ENCODE measurements around the gene EGR1.
"Not testable (repeated sequence)": the region's sequence is repeated elsewhere in the genome, so short reads cannot be mapped to it uniquely, and the experiment has no call there.

The EGR1 gene

DNA sequence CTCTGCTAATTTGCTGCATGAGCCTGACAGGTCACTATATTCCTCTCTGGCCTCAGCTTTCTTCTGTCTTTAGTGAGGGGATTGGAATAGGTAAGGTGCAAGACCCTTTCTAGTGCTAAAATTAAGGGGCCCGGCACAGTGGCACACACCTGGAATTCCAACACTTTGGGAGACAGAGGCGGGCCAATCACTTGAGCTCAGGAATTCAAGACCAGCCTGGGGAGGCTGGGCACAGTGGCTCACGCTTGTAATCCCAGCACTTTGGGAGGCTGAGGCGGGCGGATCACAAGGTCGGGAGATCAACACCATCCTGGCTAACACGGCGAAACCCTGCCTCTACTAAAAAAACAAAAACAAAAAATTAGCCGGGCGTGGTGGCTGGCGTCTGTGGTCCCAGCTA is 37.2 kb downstream of the EGR1 start:
- Histone ChIP-seq H3K27me3 (ENCODE audit: low read depth, low read length) (no peaks in the 10 kb centered on the region), H3K36me3 (ENCODE audit: control insufficient read depth in 1 of 2, insufficient read depth in 2 of 2, low read length in 2 of 2) (peaks cover 3 to 9% of the 10 kb centered on the region in 2 donors), H3K27ac (ENCODE audit: low read length) (no peak overlapping the region), H3K4me1 (ENCODE audit: control insufficient read depth in 1 of 2, insufficient read depth in 2 of 2, low read length in 2 of 2) (peaks cover 8 to 18% of the 10 kb centered on the region in 2 donors), H3K9me3 (ENCODE audit: control insufficient read depth in 1 of 2, low read length in 2 of 2) (no peaks in the 10 kb centered on the region), H3K4me3 (ENCODE audit: low read depth in 1 of 2, low read length in 2 of 2) (no peak overlapping the region)

DNA sequence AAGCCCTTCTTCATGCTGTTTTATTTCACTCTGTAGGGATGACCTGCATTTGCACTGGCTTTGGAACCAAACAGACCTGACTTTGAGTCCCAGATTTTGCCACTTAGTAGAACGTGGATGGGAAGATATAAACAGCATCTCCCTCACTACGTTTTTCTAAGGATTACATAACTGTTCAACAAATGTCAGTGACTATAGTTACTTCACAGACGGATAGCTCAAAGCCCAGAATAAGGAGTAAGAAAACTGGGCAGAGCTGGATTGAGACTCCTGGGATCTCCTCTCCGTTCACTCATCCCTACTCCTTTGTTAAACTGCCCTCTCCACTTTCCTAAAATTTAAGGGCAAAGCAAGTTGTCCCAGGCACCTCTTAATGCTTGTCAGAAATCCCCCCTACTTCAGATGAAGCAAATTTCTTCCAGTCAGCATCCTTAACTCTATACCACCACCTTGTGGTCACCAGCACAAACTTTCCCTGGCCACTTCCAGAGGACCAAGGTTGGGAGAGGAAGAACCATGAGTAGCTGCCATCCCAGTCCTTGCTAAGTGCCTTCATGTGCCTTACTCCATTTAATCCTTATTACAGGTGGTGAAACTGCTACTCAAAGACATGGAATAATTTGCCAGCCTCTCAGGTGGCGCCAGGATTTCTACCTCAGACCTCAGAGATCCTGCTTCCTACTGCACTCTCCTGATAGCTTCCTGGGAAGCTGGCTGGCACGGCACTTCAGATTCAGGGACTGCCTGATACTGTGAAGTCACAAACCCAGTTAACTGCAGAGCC is 38.4 kb downstream of the EGR1 start:
- Histone ChIP-seq H3K36me3 (ENCODE audit: control insufficient read depth in 1 of 2, insufficient read depth in 2 of 2, low read length in 2 of 2) (peaks cover 13 to 21% of the 10 kb centered on the region in 2 donors), H3K4me3 (ENCODE audit: low read depth in 1 of 2, low read length in 2 of 2) (no peak overlapping the region), H3K9me3 (ENCODE audit: control insufficient read depth in 1 of 2, low read length in 2 of 2) (no peaks in the 10 kb centered on the region), H3K27me3 (ENCODE audit: low read depth, low read length) (no peaks in the 10 kb centered on the region), H3K4me1 (ENCODE audit: control insufficient read depth in 1 of 2, insufficient read depth in 2 of 2, low read length in 2 of 2) (peaks cover 8 to 18% of the 10 kb centered on the region in 2 donors), H3K27ac (ENCODE audit: low read length) (no peak overlapping the region)

DNA sequence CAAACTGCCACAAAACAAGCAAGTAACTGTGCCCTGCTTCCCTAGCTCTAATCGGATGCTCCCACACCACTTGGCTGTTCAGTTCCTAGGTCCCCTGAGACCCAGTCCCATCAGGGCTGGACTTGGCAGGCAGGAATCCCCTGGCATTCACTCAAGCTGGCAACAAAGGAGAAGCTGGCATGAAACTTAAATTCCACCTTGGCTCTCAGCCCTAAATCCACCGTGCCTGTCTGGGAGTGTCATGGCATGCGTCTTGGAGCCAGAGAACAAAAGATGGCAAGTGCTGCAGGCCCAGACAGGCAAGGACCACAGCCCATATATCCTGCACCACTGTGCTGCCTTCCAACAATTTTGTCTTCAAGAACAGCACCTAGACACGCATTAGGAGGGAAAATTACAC is 39.5 kb downstream of the EGR1 start:
- Histone ChIP-seq H3K27me3 (ENCODE audit: low read depth, low read length) (no peaks in the 10 kb centered on the region), H3K4me1 (ENCODE audit: control insufficient read depth in 1 of 2, insufficient read depth in 2 of 2, low read length in 2 of 2) (peaks cover 8 to 18% of the 10 kb centered on the region in 2 donors), H3K36me3 (ENCODE audit: control insufficient read depth in 1 of 2, insufficient read depth in 2 of 2, low read length in 2 of 2) (peaks cover 19 to 28% of the 10 kb centered on the region in 2 donors), H3K9me3 (ENCODE audit: control insufficient read depth in 1 of 2, low read length in 2 of 2) (no peaks in the 10 kb centered on the region), H3K27ac (ENCODE audit: low read length) (no peak overlapping the region), H3K4me3 (ENCODE audit: low read depth in 1 of 2, low read length in 2 of 2) (no peak overlapping the region)

DNA sequence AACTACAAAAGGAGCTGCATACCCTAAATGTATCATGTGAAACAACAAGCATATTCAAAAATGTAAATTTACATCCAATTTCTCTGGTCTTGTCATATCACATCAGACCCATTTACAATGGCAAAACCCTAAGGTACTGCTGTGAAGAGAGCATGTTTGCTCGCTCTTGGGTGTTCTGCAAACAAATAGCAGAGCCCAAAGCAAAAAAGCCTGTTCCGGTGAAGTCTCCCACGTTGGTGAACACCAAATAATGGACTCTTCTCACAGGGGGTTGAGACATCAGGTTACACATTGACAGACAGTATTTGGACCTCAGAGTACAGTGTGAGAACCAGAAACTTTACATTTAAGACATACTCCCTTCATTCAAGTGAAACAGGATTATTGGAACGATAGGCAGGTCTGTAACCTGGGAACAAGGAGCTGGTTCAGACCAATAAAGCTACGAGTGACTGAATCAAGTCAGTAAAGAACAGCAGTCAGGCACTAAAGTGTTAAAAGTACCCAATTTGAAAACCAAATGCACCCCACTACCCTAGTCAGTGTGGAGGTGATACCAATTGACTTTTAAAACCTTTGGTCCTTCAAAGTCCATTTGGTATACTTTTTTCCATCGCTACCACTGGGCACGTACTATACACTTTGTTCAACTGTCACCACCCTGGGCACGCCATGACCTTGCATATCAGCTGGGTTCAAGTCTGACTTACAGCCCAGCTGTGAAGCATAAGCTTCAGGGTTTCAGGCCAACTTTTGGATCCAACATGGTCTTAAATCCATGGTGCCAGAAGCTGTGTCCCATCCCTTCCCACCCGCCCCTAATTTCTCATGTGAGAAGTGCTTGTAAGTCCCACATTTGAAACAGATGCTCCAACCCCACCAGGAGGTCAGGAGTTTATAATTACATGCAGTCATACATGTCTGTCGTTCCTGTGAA is 41.4 kb downstream of the EGR1 start:
- Histone ChIP-seq H3K4me1 (ENCODE audit: control insufficient read depth in 1 of 2, insufficient read depth in 2 of 2, low read length in 2 of 2) (peaks cover 8 to 18% of the 10 kb centered on the region in 2 donors), H3K4me3 (ENCODE audit: low read depth in 1 of 2, low read length in 2 of 2) (no peak overlapping the region), H3K27ac (ENCODE audit: low read length) (no peak overlapping the region), H3K27me3 (ENCODE audit: low read depth, low read length) (no peaks in the 10 kb centered on the region), H3K9me3 (ENCODE audit: control insufficient read depth in 1 of 2, low read length in 2 of 2) (no peaks in the 10 kb centered on the region), H3K36me3 (ENCODE audit: control insufficient read depth in 1 of 2, insufficient read depth in 2 of 2, low read length in 2 of 2) (peaks cover 29 to 41% of the 10 kb centered on the region in 2 donors)

DNA sequence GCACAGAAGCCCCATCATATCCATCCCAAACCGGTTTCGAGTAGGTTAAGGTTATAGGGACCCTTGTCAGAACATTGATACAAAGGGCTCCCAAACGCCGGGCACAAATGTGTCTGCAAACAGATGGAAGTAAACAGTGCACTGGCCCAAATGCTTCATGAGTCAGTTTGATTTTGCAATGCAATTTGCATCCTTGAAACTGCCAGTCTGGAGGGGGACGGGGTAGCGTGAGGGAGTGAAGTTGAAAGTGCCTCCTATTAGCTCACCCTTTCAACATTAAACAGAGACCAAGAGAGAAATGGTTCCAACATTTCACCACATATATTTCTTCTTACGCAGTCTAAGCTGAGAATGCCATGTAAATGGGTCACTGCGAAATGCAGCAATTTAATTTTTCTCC is 42.2 kb downstream of the EGR1 start:
- H3K27ac ChIP-seq (ENCODE audit: low read length); H3K4me3 ChIP-seq (ENCODE audit: low read depth in 1 of 2, low read length in 2 of 2); H3K9me3 ChIP-seq (ENCODE audit: control insufficient read depth in 1 of 2, low read length in 2 of 2); H3K27me3 ChIP-seq (ENCODE audit: low read depth, low read length): not testable (repeated sequence)
- peaks cover 8 to 18% of the 10 kb centered on the region in 2 donors for H3K4me1 ChIP-seq (ENCODE audit: control insufficient read depth in 1 of 2, insufficient read depth in 2 of 2, low read length in 2 of 2)
- peaks cover 33 to 43% of the 10 kb centered on the region in 2 donors for H3K36me3 ChIP-seq (ENCODE audit: control insufficient read depth in 1 of 2, insufficient read depth in 2 of 2, low read length in 2 of 2)

DNA sequence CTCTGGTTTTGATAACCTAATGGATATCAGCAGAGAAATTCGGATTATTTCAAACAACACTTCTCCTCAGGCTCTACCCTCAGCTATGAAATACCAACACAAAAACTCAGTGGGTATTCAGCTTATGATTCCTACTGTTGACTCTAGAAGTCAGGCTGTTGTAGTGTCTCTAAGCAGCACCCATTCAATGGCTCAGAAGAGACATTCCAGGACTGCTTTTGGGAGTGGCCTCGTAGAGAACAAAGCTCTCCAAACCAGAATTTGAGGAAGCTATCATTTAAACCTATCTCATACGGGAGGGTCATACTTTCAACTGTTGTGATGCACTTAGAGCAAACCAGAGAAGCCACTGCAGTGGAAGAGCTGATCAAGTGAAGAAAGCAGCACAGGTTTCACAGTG is 43.7 kb downstream of the EGR1 start:
- Histone ChIP-seq H3K36me3 (ENCODE audit: control insufficient read depth in 1 of 2, insufficient read depth in 2 of 2, low read length in 2 of 2) (peaks cover 42 to 52% of the 10 kb centered on the region in 2 donors), H3K27ac (ENCODE audit: low read length) (no peak overlapping the region), H3K4me3 (ENCODE audit: low read depth in 1 of 2, low read length in 2 of 2) (no peak overlapping the region), H3K4me1 (ENCODE audit: control insufficient read depth in 1 of 2, insufficient read depth in 2 of 2, low read length in 2 of 2) (peaks cover 4 to 10% of the 10 kb centered on the region in 2 donors), H3K9me3 (ENCODE audit: control insufficient read depth in 1 of 2, low read length in 2 of 2) (no peaks in the 10 kb centered on the region), H3K27me3 (ENCODE audit: low read depth, low read length) (no peaks in the 10 kb centered on the region)

DNA sequence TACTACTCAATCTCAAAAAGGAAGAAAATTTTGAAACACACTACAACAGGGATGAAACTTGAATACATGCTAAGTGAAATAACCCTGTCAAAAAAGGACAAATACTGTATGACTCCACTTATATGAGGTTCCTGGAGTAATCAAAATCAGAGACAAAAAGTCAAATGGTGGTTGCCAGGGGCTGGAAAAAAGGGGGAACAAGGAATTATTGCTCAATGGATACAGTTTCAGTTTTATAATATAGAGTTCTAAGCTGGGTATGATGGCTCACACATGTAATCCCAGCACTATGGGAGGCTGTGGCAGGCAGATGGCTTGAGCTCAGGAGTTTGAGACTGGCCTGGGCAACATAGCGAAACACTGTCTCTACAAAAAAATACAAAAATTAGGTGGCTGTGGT is 48.7 kb downstream of the EGR1 start:
- H3K36me3 ChIP-seq (ENCODE audit: control insufficient read depth in 1 of 2, insufficient read depth in 2 of 2, low read length in 2 of 2) = peaks cover 66 to 74% of the 10 kb centered on the region in 2 donors
- H3K9me3 ChIP-seq (ENCODE audit: control insufficient read depth in 1 of 2, low read length in 2 of 2) = no peaks in the 10 kb centered on the region
- H3K27me3 ChIP-seq (ENCODE audit: low read depth, low read length) = no peaks in the 10 kb centered on the region
- no peak overlapping the region for H3K4me3 ChIP-seq (ENCODE audit: low read depth in 1 of 2, low read length in 2 of 2)
- H3K27ac ChIP-seq (ENCODE audit: low read length) = no peak overlapping the region
- no peaks in the 10 kb centered on the region for H3K4me1 ChIP-seq (ENCODE audit: control insufficient read depth in 1 of 2, insufficient read depth in 2 of 2, low read length in 2 of 2)

DNA sequence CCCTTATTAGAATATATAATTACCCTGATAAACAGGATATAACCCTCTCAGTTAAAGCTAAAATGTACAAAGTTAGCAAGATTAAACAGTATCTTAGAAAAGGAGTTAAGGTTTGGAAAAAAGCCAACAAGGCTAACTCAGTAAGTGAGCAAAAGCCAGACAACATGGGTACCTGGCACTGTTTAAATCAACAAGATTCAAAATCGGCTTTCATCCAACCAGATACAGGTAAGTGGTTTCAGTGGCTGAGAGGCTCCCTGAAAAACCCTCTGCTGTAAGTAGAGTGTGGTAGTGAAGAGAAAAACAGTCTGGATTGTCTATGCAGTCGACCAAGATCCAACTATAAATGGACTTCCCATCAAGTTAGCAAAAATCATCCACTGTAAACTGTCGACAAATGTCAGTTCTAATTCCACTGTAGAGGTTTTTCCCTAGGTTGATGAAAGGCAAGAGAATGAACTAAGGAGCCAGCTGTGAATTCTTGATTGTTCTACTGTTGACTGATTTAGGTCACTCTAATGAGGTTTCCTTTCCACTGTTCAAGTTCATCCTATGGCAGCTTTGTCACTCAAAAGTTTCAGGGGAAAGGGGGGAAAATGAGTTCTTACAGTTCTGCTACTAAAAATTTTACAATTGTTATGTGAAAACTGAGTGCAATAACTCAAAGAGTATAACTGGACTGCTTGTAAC is 50.4 kb downstream of the EGR1 start:
- Histone ChIP-seq H3K27ac (ENCODE audit: low read length) (no peak overlapping the region), H3K36me3 (ENCODE audit: control insufficient read depth in 1 of 2, insufficient read depth in 2 of 2, low read length in 2 of 2) (peaks cover 59 to 61% of the 10 kb centered on the region in 2 donors)

DNA sequence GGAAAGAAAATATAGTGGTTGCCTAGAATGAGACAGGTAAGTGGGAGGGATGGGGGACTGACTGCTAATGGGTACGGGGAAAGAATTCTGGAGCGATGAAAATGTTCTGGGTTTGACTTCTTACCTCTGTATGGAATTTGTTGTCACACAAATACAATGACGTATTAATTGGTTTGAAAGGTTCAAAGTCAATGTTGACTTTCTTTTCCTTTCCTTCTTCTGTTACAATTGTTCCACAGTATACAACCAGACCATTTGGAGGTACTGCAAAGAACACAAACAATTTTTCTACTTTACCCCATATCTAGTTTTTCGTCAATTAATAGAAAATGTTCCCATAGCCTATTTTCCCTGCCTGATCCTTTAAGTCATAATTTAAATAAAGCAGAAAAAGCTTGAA is 52.2 kb downstream of the EGR1 start:
- peaks cover 50 to 55% of the 10 kb centered on the region in 2 donors for H3K36me3 ChIP-seq (ENCODE audit: control insufficient read depth in 1 of 2, insufficient read depth in 2 of 2, low read length in 2 of 2)
- no peaks in the 10 kb centered on the region for H3K9me3 ChIP-seq (ENCODE audit: control insufficient read depth in 1 of 2, low read length in 2 of 2)
- H3K27ac ChIP-seq (ENCODE audit: low read length) = no peak overlapping the region
- H3K27me3 ChIP-seq (ENCODE audit: low read depth, low read length) = no peaks in the 10 kb centered on the region
- no peaks in the 10 kb centered on the region for H3K4me1 ChIP-seq (ENCODE audit: control insufficient read depth in 1 of 2, insufficient read depth in 2 of 2, low read length in 2 of 2)
- no peak overlapping the region for H3K4me3 ChIP-seq (ENCODE audit: low read depth in 1 of 2, low read length in 2 of 2)

More for the DNA sequence above, 50.4 kb downstream of the EGR1 start:
- Histone ChIP-seq H3K4me3 (ENCODE audit: low read depth in 1 of 2, low read length in 2 of 2) (no peak overlapping the region), H3K4me1 (ENCODE audit: control insufficient read depth in 1 of 2, insufficient read depth in 2 of 2, low read length in 2 of 2) (no peaks in the 10 kb centered on the region), H3K27me3 (ENCODE audit: low read depth, low read length) (no peaks in the 10 kb centered on the region), H3K9me3 (ENCODE audit: control insufficient read depth in 1 of 2, low read length in 2 of 2) (no peaks in the 10 kb centered on the region)
